ENCODE data around the gene ZMPSTE24. TPM values are rescaled to one million over a fixed set of nuclear protein-coding genes. Genes with fewer than 3 reads are reported as not detected.

The ZMPSTE24 gene
- polyA plus RNA-seq, 2 of the 4 experiments (the other 2 are of a cell fraction), result 44.3 to 61.3 TPM

- TF ChIP-seq MAX (IDR thresholded peaks at IDR 0.05) (no peak), NR3C1 (IDR thresholded peaks at IDR 0.05) (no peak), HMGXB4 (CRISPR knock-in tag; IDR thresholded peaks at IDR 0.05; ENCODE audit: borderline replicate concordance) (no peak), PBX3 (IDR thresholded peaks at IDR 0.05) (no peak), CHD2 (IDR thresholded peaks at IDR 0.05; ENCODE audit: low read length, partially characterized antibody) (no peak), MYC (IDR thresholded peaks at IDR 0.05; ENCODE audit: borderline replicate concordance, low read length) (no peak)
Observed at GRCh38 chr1:40309374-40310128, 51.5 kb downstream of the ZMPSTE24 start (continued).

- FAIRE-seq, result no peak
- ATAC-seq, result no peak
- ChIA-PET POLR2A (no interaction called here), CTCF (no interaction called here)
- WGBS (ENCODE audit: missing lambda C conversion rate), result 83% methylated on average over 2 of the region's 2 CpGs
- no peak for TF ChIP-seq GATA3 (IDR thresholded peaks at IDR 0.05; ENCODE audit: borderline replicate concordance)
- TF ChIP-seq KDM1A (IDR thresholded peaks at IDR 0.05; ENCODE audit: low read depth), result no peak
- TF ChIP-seq POLR2A (IDR thresholded peaks at IDR 0.05; ENCODE audit: low read length), result no peak
- TF ChIP-seq ZNF302 (CRISPR knock-in tag; IDR thresholded peaks at IDR 0.05), result no peak
- no peak for TF ChIP-seq EP300 (IDR thresholded peaks at IDR 0.05)
- no peak for TF ChIP-seq CEBPB (IDR thresholded peaks at IDR 0.05)
- no peak for TF ChIP-seq FOSL2 (IDR thresholded peaks at IDR 0.05)
- TF ChIP-seq FOSL2 (CRISPR knock-in tag; IDR thresholded peaks at IDR 0.05), result no peak
- no peak for TF ChIP-seq MAX (IDR thresholded peaks at IDR 0.05)
- no peak for TF ChIP-seq PHF8 (IDR thresholded peaks at IDR 0.05; ENCODE audit: borderline replicate concordance, low read depth)
- TF ChIP-seq JUNB (IDR thresholded peaks at IDR 0.05), result no peak
- no peak for TF ChIP-seq HES2 (IDR thresholded peaks at IDR 0.05)
- no peak for TF ChIP-seq SMC3 (IDR thresholded peaks at IDR 0.05)
- TF ChIP-seq HOXA7 (CRISPR knock-in tag; IDR thresholded peaks at IDR 0.05), result no peak
- TF ChIP-seq ESRRA (IDR thresholded peaks at IDR 0.05; ENCODE audit: borderline replicate concordance, low read length), result no peak
- no peak for TF ChIP-seq MAZ (IDR thresholded peaks at IDR 0.05; ENCODE audit: borderline replicate concordance, low read depth, low read length)
- TF ChIP-seq RFX5 (IDR thresholded peaks at IDR 0.05), result no peak
- TF ChIP-seq POLR2AphosphoS2 (conservative IDR thresholded peaks at IDR 0.05; ENCODE audit: low read length), result no peak
- no peak for TF ChIP-seq MYC (IDR thresholded peaks at IDR 0.05; ENCODE audit: borderline replicate concordance, low read length)
- no peak for DNase-seq (ENCODE audit: low read depth in 1 of 2, low spot score in 1 of 2)
- Histone ChIP-seq H3K9me3 (no peaks in the 10 kb centered on the region), H3K4me1 (no peaks in the 10 kb centered on the region), H3K27ac (no peak overlapping the region), H3K4me3 (no peak overlapping the region), H3K4me2 (no peak overlapping the region)
Observed at GRCh38 chr1:40310129-40310461, 52.1 kb downstream of the ZMPSTE24 start.

Measured in A549 (cell line).